Stromal cell of bone marrow (primary cell): ENCODE measurements around the gene MSTN.
"Not testable (repeated sequence)": the region's sequence is repeated elsewhere in the genome, so short reads cannot be mapped to it uniquely, and the experiment has no call there.

Source experiments
- DNase-seq: peaks from one replicate; pipeline ENCODE4 v3.0.0-alpha.2; 2012; ENCODE audit warnings: low read depth

Gene MSTN

DNA sequence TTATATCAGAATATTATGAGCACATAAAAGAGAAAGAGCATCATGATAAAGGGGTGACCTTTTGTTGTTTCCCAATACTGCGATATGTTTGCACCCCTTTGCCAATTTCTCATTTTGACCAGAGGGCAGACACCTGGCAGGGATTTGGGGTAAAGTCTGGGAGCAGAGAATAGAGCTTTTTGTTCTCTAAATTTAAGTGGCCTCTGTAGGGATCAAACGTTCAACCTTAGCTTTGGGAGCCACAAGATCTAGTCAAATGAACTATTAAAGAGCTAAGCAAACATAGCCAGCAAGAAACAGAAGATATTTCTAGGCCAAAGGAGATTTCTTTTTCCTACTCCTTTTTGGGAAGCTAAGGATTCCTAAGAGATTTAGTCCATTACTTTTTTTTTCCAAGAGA lies 1.1 kb upstream of the MSTN start:
- DNase-seq, result no peak

DNA sequence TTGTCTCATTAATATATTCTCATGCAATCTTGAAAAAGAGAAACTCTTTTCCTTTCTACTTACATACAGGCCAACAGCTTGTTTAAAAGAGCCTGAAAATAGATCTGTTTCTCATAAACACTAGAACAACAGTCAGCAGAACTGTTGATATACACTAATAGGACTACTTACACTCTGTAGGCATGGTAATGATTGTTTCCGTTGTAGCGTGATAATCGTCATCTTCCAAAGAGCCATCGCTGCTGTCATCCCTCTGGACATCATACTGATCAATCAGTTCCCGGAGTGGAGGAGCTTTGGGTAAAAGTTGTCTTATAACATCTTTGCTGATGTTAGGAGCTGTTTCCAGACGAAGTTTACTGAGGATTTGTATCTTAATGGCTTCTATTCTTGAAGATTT lies 476 bp downstream of the MSTN start:
- DNase-seq, result no peak

DNA sequence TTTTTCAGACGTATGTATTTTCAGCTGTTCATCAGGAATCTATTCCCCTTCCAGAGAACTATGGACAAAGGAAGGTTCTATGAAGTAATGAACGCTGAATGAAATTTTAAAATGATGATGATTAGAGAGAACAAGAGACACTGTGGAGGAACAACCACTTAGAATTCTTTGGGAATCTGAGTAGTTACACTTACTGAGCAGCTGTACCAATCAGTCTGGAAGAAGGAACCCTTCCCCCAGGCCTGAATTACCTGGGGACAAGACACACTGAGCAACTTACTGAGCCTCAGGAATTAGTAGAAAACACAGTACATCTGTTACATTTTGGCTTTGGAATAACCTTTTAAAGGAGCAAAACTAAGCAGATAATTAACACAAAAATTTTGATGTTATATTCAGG lies 1.9 kb downstream of the MSTN start:
- DNase-seq, result no peak

- no peak for DNase-seq
Measured at GRCh38 chr2:190060019-190060418, 2.5 kb downstream of the MSTN start.

DNA sequence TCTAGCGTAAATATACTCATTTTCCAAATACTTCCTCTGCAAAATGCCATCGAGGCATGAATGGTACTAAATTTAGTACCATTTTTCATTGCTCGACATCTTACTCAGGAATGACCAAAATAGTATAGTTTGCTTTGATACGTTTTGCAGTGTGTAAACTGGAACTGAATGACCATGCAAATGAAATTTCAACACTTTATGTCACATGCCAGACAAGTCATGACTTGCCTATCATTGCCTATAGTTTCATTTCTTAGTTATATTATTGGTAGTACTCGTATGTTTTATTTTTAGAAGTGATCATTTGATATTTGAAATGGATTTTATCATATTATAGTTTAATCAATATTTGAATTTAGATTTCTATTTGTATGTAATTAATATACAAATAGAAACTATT lies 9.1 kb downstream of the MSTN start:
- no peak for DNase-seq

DNA sequence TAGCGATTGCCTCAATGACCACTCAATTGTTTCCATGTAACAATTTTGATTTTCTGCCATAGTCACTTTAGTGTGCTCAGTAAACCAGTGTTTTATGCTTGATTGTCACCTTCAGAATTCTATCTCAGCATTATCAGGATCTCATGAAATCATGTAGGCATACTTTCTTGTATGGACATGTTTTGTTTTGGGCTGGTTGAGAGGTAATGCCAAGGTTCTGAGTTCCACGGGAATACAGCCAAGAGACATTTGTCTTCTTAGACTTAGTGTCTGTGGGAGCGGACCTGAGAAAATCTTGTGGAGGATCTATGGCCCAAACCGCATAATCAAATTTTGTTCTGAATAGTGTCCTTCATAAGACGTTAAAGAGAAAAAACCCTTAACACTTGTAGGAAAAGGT lies 10.2 kb downstream of the MSTN start:
- no peak for DNase-seq

GRCh38 chr2:190051223-190051622 lies 11.3 kb downstream of the MSTN start:
- DNase-seq, result no peak

DNA sequence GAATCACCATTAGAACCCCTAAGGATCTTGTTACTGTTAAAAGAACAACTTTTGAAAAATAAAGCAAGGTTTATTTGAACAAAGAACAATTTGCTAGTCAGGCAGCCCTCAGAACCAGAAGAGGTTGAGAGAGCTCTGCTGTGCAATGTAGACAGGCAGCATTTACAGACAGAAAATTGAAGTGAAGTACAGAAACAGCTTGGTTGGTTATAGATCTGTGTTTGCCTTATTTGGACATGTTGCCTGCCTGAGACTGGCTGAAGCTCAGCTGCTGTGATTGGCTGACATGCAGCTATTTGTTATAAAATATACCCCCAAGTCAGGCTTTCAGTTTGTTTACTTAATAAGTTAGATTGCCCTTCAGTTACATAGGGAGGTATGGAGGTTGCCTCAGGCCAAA lies 12.5 kb downstream of the MSTN start:
- DNase-seq, result no peak

- no peak for DNase-seq
Measured at GRCh38 chr2:190044866-190045265, 17.7 kb downstream of the MSTN start.

DNA sequence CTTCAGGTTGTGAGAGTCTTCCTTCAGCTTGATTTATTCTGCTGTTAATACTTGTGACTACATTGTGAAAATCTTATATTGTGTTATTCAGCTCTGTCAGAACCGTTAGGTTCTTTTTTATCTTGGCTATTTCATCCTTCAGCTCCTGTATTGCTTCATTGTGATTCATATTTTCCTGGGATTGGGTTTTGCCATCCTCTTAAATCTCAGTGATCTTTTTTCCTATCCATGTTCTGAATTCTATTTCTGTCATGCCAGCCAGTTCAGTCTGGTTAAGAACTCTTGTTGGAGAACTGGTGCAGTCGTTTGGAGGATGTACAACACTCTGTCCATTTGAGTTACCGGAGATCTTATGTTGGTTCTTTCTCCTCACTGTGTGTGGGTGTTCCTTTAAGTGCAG lies 19.1 kb downstream of the MSTN start:
- peak; percentile 65 for DNase-seq

DNA sequence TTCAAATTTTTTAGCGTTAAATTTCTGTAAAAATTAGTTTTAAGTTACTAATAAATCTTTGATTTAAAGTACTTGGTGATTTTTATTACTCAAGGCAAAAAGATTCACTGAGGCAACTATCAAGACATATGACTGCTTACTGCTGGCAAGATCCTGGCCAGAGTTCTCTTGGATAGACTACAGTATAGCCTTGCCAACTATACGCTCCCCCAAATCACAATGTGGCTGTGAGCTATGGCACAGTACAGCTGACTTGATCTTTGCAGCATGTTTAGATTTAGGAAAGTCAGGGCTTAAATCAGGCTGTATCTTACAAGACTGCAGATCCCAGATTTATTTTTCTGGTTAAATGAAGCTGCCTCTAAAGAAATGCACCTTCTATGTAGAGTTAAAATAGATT lies 26.5 kb downstream of the MSTN start:
- DNase-seq, result no peak

DNA sequence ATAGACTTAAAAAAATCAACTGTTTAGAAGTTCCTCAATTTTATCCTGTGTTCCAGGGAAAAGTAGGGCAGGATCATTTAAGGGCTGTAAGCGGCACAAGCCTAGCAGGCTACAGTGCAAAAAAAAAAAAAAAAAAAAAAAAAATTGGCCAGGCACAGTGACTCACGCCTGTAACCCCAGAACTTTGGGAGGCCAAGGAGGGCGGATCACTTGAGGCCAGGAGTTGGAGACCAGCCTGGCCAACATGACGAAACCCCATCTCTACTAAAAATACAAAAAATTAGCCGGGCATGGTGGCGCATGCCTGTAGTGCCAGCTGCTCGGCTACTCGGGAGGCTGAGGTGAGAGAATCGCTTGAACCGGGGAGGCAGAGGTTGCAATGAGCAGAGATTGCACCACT lies 28.1 kb downstream of the MSTN start:
- peak; percentile 33 for DNase-seq

GRCh38 chr2:190031969-190032618 lies 30.4 kb downstream of the MSTN start:
- DNase-seq, result no peak

DNA sequence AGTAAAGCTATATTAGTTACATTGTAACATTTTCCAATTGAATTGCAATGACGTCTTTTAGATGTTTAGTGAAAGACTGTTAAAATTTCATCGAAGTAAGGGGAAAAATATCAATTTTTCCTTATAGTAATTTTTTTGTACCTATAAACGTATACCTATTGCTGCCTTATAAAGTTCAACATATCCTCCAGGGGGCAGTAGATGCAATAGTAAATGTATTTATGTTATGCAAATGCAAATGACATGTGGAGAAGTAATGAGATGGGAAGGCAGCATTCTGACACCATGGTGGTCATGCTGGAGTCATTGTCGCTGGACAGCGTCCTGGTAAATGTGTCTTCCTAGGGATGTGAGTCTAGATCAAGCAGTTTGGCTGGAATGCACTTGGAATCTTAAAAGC lies 38.7 kb downstream of the MSTN start:
- DNase-seq, result peak; percentile 17

DNA sequence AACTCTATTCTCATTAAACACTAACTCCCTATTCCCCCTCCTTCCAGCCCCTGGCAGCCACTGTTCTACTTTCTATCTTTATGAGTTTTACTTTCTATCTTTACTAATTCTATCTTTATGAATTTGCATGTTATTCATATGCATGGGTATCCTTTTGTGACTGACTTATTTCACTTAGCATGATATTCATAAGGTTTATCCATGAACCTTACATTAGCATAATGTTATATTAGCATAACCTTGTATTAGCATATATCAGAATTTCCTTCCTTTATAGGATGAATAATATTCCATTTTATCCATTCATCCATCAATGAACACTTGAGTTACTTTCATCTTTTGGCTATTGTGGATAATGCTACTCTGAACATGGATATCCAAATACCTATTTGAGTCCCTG lies 41.8 kb downstream of the MSTN start:
- no peak for DNase-seq

DNA sequence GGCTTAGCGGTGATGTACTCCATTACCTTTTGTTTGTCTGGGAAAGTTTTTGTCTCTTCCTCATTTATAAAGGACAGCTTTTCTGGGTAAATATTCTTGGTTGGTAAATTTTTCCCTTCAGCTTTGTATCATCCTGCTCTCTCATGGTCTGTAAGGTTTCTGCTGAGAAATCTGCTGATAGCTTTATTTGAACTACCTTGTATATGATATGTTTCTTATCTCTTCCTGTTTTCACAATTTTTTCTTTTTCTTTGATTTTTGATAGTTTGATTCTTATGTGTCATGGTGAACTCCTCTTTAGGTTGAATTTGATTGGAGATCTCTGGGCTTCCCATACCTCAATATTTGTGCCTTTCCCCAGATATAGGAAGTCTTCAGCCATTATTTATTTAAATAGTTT lies 44.7 kb downstream of the MSTN start:
- no peak for DNase-seq

- not testable (repeated sequence) for DNase-seq
Measured at GRCh38 chr2:190015969-190016368, 46.6 kb downstream of the MSTN start.
